ENCODE measurements around the gene ETFDH.

DNA sequence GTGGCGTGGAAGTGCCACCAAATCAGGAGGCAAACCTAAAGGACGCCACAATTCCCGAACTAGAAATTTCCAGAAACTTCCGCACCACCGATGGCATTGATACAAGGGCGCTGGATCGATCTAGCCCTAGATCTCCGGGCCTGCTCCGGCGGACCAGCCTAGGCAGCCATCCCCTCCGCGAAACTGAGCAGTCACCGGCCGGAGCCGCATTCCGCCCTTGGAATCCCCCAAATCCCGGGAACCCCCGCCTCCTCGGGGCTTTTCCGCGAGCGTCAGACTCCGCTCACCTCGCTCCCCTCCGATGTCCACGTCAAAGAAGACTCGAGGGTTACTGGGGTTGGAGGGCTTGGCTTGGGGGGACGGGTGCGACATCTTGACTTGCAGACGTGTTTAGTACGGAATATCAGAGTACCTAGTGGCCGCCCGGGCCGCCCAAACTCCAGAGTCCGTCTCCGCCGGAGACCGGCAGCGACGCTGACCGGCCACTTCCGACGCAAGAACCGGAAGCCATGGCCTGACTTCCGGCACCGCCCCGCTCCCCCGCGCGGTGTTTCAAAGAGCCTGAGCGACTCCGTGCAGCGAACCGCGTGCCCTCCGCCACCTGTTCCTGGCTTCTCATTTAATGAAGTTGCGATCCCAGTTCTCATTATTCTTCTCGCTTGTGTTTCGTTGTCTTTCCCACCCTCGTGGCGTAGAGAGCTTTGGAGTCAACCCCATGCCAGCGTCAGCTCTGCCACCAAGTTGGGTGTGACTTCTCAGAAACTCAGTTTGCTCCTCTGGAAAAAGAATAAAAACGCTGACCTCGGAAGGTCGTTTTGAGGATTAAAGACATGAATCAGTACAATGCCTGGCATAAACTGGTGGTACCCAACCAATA lies 51.1 kb downstream of the ETFDH start, which contains the start of gene PPID:
- TF ChIP-seq, protein P1, sequence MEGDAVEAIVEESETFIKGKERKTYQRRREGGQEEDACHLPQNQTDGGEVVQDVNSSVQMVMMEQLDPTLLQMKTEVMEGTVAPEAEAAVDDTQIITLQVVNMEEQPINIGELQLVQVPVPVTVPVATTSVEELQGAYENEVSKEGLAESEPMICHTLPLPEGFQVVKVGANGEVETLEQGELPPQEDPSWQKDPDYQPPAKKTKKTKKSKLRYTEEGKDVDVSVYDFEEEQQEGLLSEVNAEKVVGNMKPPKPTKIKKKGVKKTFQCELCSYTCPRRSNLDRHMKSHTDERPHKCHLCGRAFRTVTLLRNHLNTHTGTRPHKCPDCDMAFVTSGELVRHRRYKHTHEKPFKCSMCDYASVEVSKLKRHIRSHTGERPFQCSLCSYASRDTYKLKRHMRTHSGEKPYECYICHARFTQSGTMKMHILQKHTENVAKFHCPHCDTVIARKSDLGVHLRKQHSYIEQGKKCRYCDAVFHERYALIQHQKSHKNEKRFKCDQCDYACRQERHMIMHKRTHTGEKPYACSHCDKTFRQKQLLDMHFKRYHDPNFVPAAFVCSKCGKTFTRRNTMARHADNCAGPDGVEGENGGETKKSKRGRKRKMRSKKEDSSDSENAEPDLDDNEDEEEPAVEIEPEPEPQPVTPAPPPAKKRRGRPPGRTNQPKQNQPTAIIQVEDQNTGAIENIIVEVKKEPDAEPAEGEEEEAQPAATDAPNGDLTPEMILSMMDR (IDR thresholded peaks at IDR 0.05), result no peak
- TF ChIP-seq POLR2A (IDR thresholded peaks at IDR 0.05), result peak; percentile 43 to 59
